GM23338 (cell line): ENCODE results near the gene MND1. TPM values are rescaled to one million over a fixed set of nuclear protein-coding genes. Genes with fewer than 3 reads are reported as not detected.

Source experiments
- ATAC-seq: fragments of 200-7000 bp; cut with Tn5 transposase; 3 replicates; pipeline ENCODE4 v1.9.1; 2020
- DNase-seq: peaks from one replicate; pipeline ENCODE4 v3.0.0-alpha.2; 2015; ENCODE audit warnings: low spot score
- H2AFZ ChIP-seq: fragments of 200-600 bp; sonication (generic); 2 replicates; pipeline ENCODE4 v1.8.0; 2016; ENCODE audit warnings: antibody characterized with exemption, mild to moderate bottlenecking, moderate library complexity
- H3F3A ChIP-seq: fragments of 200-600 bp; sonication (generic); replicated peaks from 2 replicates; pipeline ENCODE4 v1.8.0; 2017; ENCODE audit warnings: antibody characterized with exemption, mixed run types, low read depth
- H3K27ac ChIP-seq: fragments of 200-600 bp; sonication (generic); 2 replicates; pipeline ENCODE4 v1.6.1; 2016; ENCODE audit warnings: low read depth
- H3K27me3 ChIP-seq: fragments of 200-600 bp; sonication (generic); 2 replicates; pipeline ENCODE4 v1.8.0; 2016; ENCODE audit warnings: mild to moderate bottlenecking, mixed run types, moderate library complexity; ENCODE audit not compliant: insufficient read depth
- H3K36me3 ChIP-seq: fragments of 200-600 bp; sonication (generic); 2 replicates; pipeline ENCODE4 v1.8.0; 2016; ENCODE audit warnings: mild to moderate bottlenecking; ENCODE audit not compliant: insufficient read depth
- H3K4me1 ChIP-seq: fragments of 200-600 bp; sonication (generic); 2 replicates; pipeline ENCODE4 v1.8.0; 2016; ENCODE audit warnings: mild to moderate bottlenecking, moderate library complexity; ENCODE audit not compliant: insufficient read depth
- H3K4me2 ChIP-seq: fragments of 200-600 bp; sonication (generic); 2 replicates; pipeline ENCODE4 v1.7.1; 2017; ENCODE audit warnings: mixed run types
- H3K4me3 ChIP-seq: fragments of 200-600 bp; sonication (generic); 2 replicates; pipeline ENCODE4 v1.6.1; 2016; ENCODE audit warnings: mixed run types
- H3K79me2 ChIP-seq: fragments of 200-600 bp; sonication (generic); replicated peaks from 2 replicates; pipeline ENCODE4 v1.8.0; 2017; ENCODE audit warnings: mild to moderate bottlenecking; ENCODE audit not compliant: insufficient read depth
- H3K9me2 ChIP-seq: fragments of 200-600 bp; sonication (generic); 2 replicates; pipeline ENCODE4 v1.8.0; 2017; ENCODE audit not compliant: insufficient read depth
- H4K20me1 ChIP-seq: fragments of 200-600 bp; sonication (generic); replicated peaks from 2 replicates; pipeline ENCODE4 v1.8.0; 2017; ENCODE audit warnings: mild to moderate bottlenecking; ENCODE audit not compliant: insufficient read depth
- H3K27ac Mint-ChIP-seq: 2 replicates; pipeline ENCODE4 v1.8.0; 2020; ENCODE audit warnings: inconsistent platforms, mild to moderate bottlenecking, moderate library complexity, mixed read lengths
- H3K27me3 Mint-ChIP-seq: 3 replicates; pipeline ENCODE4 v1.8.0; 2022; ENCODE audit warnings: low read depth, mild to moderate bottlenecking, moderate library complexity, mixed read lengths, inconsistent platforms; ENCODE audit not compliant: insufficient read depth, poor library complexity
- H3K36me3 Mint-ChIP-seq: 3 replicates; pipeline ENCODE4 v1.8.0; 2021; ENCODE audit warnings: low read depth, mild to moderate bottlenecking, inconsistent platforms, moderate library complexity, mixed read lengths
- H3K4me1 Mint-ChIP-seq: 3 replicates; pipeline ENCODE4 v1.8.0; 2020; ENCODE audit warnings: mild to moderate bottlenecking, inconsistent platforms, mixed read lengths
- H3K4me3 Mint-ChIP-seq: 3 replicates; pipeline ENCODE4 v1.8.0; 2021; ENCODE audit warnings: moderate library complexity, mild to moderate bottlenecking, inconsistent platforms, mixed read lengths
- H3K9me3 Mint-ChIP-seq: 3 replicates; pipeline ENCODE4 v1.8.0; 2020; ENCODE audit warnings: moderate library complexity, mild to moderate bottlenecking, inconsistent platforms, mixed read lengths
- CREB1 ChIP-seq: fragments of 250-450 bp; sonication (Bioruptor Pico); IDR thresholded peaks from 2 replicates; pipeline ENCODE4 v1.5.0; 2020; ENCODE audit warnings: low read depth, mild to moderate bottlenecking, moderate library complexity
- EZH2 ChIP-seq: fragments of 200-600 bp; sonication (generic); IDR thresholded peaks from one replicate; pipeline ENCODE4 v1.8.0; 2017; ENCODE audit warnings: antibody characterized with exemption, mild to moderate bottlenecking, low read depth; ENCODE audit not compliant: unreplicated experiment
- EZH2phosphoT487 ChIP-seq: fragments of 200-600 bp; sonication (generic); IDR thresholded peaks from one replicate; pipeline ENCODE4 v1.8.1; 2018; ENCODE audit warnings: antibody characterized with exemption; ENCODE audit not compliant: unreplicated experiment
- JUNB ChIP-seq: IDR thresholded peaks from one replicate; pipeline ENCODE4 v1.6.1; 2016; ENCODE audit warnings: antibody characterized with exemption; ENCODE audit not compliant: unreplicated experiment
- NANOG ChIP-seq: IDR thresholded peaks from 2 replicates; pipeline ENCODE4 v1.6.1; 2016; ENCODE audit warnings: antibody characterized with exemption, borderline replicate concordance
- POLR2AphosphoS5 ChIP-seq: IDR thresholded peaks from 2 replicates; pipeline ENCODE4 v1.6.1; 2016; ENCODE audit warnings: antibody characterized with exemption, low read depth
- REST ChIP-seq: IDR thresholded peaks from one replicate; pipeline ENCODE4 v1.6.1; 2018; ENCODE audit warnings: antibody characterized with exemption; ENCODE audit not compliant: unreplicated experiment
- STAT1 ChIP-seq: IDR thresholded peaks from one replicate; pipeline ENCODE4 v1.6.1; 2016; ENCODE audit warnings: antibody characterized with exemption; ENCODE audit not compliant: unreplicated experiment
- ZNF114 ChIP-seq: fragments of 250-450 bp; sonication (Bioruptor Pico); IDR thresholded peaks from 2 replicates; pipeline ENCODE4 v1.5.0; 2020; ENCODE audit warnings: mild to moderate bottlenecking, moderate library complexity
- ZNF331 ChIP-seq: fragments of 250-450 bp; sonication (Bioruptor Pico); IDR thresholded peaks from 2 replicates; pipeline ENCODE4 v1.5.0; 2020; ENCODE audit warnings: low read depth, mild to moderate bottlenecking, moderate library complexity
- ZNF462 ChIP-seq: fragments of 250-450 bp; sonication (Bioruptor Pico); IDR thresholded peaks from 2 replicates; pipeline ENCODE4 v1.5.0; 2020; ENCODE audit warnings: mild to moderate bottlenecking, moderate library complexity
- polyA plus RNA-seq: library from polyadenylated mRNA; unstranded; fragments of >200 nt; fragmentation: Nextera tagmentation; extraction: Ambion mirVana; gene quantifications from 2 replicates; pipeline ENCODE4 v1.2.1, GENCODE V29; 2016
- total RNA-seq: library from RNA; depleted of rRNA; stranded (reverse); fragments of >200 nt; shearing (Covaris generic); gene quantifications from 2 replicates; pipeline ENCODE4 v1.2.3, GENCODE V29; 2014
- TF ChIP-seq, protein P1 (sequence below), 2 experiments: fragments of 200-600 bp in 1 of 2; sonication (generic) in 1 of 2; conservative IDR thresholded peaks; 2 replicates each; pipeline versions ENCODE4 v1.5.1 to v1.6.1; 2016 to 2017; ENCODE audit warnings: antibody characterized with exemption in 2 of 2, low read depth in 2 of 2, mild to moderate bottlenecking in 2 of 2, moderate library complexity in 1 of 2
- TF ChIP-seq, protein P2 (sequence below): IDR thresholded peaks from 2 replicates; pipeline ENCODE4 v1.6.1; 2016; ENCODE audit warnings: antibody characterized with exemption

Gene MND1
- total and polyA plus RNA-seq, 2 experiments from 2014 or later = 22.5 to 63.5 TPM

DNA sequence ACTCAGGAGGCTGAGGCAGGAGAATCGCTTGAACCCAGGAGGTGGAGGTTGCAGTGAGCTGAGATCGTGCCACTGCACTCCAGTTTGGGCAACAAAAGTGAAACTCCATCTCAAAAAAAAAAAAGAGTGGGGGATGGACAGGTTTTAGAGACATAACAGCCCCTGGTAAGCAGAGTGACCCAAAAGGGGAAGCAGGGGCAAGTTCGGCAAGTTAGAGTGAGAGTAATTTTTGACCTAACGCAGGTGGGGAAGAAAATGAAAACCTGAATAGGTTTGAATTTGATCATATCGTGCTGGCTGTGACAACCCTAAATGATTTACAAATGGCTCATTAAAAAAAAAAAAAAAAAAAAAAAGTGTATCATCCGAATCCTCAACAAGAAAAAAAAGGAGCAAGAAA is 96.0 kb downstream of the MND1 start:
- H3K4me1 ChIP-seq = no peaks in the 10 kb centered on the region
- DNase-seq (no peak), ATAC-seq (no peak)
- TF ChIP-seq, protein P1, sequence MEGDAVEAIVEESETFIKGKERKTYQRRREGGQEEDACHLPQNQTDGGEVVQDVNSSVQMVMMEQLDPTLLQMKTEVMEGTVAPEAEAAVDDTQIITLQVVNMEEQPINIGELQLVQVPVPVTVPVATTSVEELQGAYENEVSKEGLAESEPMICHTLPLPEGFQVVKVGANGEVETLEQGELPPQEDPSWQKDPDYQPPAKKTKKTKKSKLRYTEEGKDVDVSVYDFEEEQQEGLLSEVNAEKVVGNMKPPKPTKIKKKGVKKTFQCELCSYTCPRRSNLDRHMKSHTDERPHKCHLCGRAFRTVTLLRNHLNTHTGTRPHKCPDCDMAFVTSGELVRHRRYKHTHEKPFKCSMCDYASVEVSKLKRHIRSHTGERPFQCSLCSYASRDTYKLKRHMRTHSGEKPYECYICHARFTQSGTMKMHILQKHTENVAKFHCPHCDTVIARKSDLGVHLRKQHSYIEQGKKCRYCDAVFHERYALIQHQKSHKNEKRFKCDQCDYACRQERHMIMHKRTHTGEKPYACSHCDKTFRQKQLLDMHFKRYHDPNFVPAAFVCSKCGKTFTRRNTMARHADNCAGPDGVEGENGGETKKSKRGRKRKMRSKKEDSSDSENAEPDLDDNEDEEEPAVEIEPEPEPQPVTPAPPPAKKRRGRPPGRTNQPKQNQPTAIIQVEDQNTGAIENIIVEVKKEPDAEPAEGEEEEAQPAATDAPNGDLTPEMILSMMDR (conservative IDR thresholded peaks at IDR 0.05; ENCODE audit: low read depth in 2 of 2) = no peak
- TF ChIP-seq ZNF114 (CRISPR knock-in tag) (no peak), POLR2AphosphoS5 (no peak), REST (no peak), JUNB (no peak), STAT1 (no peak), NANOG (no peak), EZH2 (no peak), EZH2phosphoT487 (no peak), ZNF462 (CRISPR knock-in tag) (no peak), ZNF331 (CRISPR knock-in tag) (no peak), CREB1 (CRISPR knock-in tag) (no peak)
- TF ChIP-seq, protein P2, sequence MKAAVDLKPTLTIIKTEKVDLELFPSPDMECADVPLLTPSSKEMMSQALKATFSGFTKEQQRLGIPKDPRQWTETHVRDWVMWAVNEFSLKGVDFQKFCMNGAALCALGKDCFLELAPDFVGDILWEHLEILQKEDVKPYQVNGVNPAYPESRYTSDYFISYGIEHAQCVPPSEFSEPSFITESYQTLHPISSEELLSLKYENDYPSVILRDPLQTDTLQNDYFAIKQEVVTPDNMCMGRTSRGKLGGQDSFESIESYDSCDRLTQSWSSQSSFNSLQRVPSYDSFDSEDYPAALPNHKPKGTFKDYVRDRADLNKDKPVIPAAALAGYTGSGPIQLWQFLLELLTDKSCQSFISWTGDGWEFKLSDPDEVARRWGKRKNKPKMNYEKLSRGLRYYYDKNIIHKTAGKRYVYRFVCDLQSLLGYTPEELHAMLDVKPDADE = no peak
- H3K79me2 ChIP-seq = no peaks in the 10 kb centered on the region
- Mint-ChIP-seq H3K4me1 (peaks cover 3% of the 10 kb centered on the region; the same call in 1 of the 3 replicates), H3K27ac (no peak overlapping the region), H3K27me3 (peaks cover 6% of the 10 kb centered on the region), H3K4me3 (no peak overlapping the region), H3K9me3 (no peaks in the 10 kb centered on the region), H3K36me3 (no peaks in the 10 kb centered on the region)
- no peak overlapping the region for H2AFZ ChIP-seq
- H3K4me2 ChIP-seq = no peak overlapping the region
- H3F3A ChIP-seq = no peaks in the 10 kb centered on the region
- no peak overlapping the region for H3K4me3 ChIP-seq
- H3K27ac ChIP-seq = no peak overlapping the region
- H3K27me3 ChIP-seq = no peaks in the 10 kb centered on the region
- H3K36me3 ChIP-seq = no peaks in the 10 kb centered on the region
- no peaks in the 10 kb centered on the region for H3K9me2 ChIP-seq
- no peaks in the 10 kb centered on the region for H4K20me1 ChIP-seq
